Subcutaneous abdominal adipose tissue (tissue), 5 donors: Measurements from ENCODE around the gene C11orf54.
"Not testable (repeated sequence)": the region's sequence is repeated elsewhere in the genome, so short reads cannot be mapped to it uniquely, and the experiment has no call there.

Source experiments
- H3K27ac ChIP-seq: one replicate; pipeline ENCODE4 v1.7.0; 2013; ENCODE audit warnings: low read depth, mild to moderate bottlenecking, inconsistent platforms, low read length, moderate library complexity
- H3K27me3 ChIP-seq, 5 donors: one replicate each; pipeline ENCODE4 v1.7.0; 2013; ENCODE audit warnings: low read length in 5 of 5, inconsistent platforms in 1 of 5; ENCODE audit not compliant: control insufficient read depth in 5 of 5, insufficient read depth in 4 of 5
- H3K36me3 ChIP-seq, 5 donors: one replicate each; pipeline ENCODE4 v1.7.0; 2013; ENCODE audit warnings: low read length in 5 of 5; ENCODE audit not compliant: control insufficient read depth in 5 of 5, insufficient read depth in 5 of 5
- H3K4me1 ChIP-seq, 5 donors: one replicate each; pipeline ENCODE4 v1.7.0; 2013; ENCODE audit warnings: low read length in 5 of 5, mild to moderate bottlenecking in 3 of 5, moderate library complexity in 1 of 5; ENCODE audit not compliant: control insufficient read depth in 5 of 5, insufficient read depth in 5 of 5
- H3K4me3 ChIP-seq, 5 donors: one replicate each; pipeline ENCODE4 v1.7.0; 2013; ENCODE audit warnings: low read length in 5 of 5, low read depth in 1 of 5
- H3K9ac ChIP-seq, 5 donors: one replicate each; pipeline ENCODE4 v1.7.0; 2013; ENCODE audit warnings: low read length in 5 of 5, mild to moderate bottlenecking in 4 of 5, moderate library complexity in 3 of 5
- H3K9me3 ChIP-seq, 5 donors: one replicate each; pipeline ENCODE4 v1.7.0; 2013; ENCODE audit warnings: low read length in 5 of 5; ENCODE audit not compliant: control insufficient read depth in 5 of 5
- donor health status: healthy.
- donor health status: healthy.
- donor health status: healthy.
- donor health status: healthy.
- donor health status: healthy.

The C11orf54 gene

DNA sequence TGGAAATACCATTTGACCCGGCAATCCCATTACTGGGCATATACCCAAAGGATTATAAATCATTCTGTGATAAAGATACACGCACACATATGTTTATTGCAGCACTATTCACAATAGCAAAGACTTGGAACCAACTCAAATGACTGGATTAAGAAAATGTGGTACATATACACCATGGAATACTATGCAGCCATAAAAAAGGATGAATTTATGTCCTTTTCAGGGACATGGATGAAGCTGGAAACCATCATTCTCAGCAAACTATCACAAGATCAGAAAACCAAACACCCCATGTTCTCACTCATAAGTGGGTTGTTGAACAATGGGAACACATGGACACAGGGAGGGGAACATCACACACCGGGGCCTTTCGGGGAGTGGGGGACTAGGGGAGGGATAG is 17.7 kb downstream of the C11orf54 start:
- not testable (repeated sequence) for H3K9me3 ChIP-seq, H3K4me1 ChIP-seq, H3K27ac ChIP-seq, H3K27me3 ChIP-seq, H3K9ac ChIP-seq, H3K4me3 ChIP-seq
- H3K36me3 ChIP-seq, result peaks cover 31 to 82% (median 70%) of the 10 kb centered on the region in 5 donors

DNA sequence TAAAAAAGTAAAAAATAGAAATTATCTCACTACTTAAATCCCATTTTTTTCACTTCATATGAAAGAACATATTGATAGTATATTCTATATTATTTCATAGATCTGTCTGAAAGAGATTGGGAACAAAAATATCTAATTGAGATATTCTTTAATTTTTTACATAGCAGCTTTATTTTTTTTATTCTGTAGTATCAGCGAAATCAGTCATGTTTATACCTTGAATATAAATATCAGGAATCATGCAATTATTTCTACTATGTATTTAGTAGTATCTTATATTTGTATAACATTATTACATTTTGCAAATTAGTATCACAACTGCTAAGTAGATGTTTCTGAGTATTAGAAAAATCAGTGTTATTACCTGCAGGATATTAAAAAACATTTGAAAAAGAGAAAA is 20.4 kb downstream of the C11orf54 start:
- Histone ChIP-seq H3K9ac (no peak overlapping the region), H3K36me3 (peaks cover 23 to 73% (median 55%) of the 10 kb centered on the region in 5 donors), H3K27ac (no peak overlapping the region), H3K4me3 (no peak overlapping the region), H3K4me1 (no peaks in the 10 kb centered on the region), H3K27me3 (no peaks in the 10 kb centered on the region), H3K9me3 (no peaks in the 10 kb centered on the region)

DNA sequence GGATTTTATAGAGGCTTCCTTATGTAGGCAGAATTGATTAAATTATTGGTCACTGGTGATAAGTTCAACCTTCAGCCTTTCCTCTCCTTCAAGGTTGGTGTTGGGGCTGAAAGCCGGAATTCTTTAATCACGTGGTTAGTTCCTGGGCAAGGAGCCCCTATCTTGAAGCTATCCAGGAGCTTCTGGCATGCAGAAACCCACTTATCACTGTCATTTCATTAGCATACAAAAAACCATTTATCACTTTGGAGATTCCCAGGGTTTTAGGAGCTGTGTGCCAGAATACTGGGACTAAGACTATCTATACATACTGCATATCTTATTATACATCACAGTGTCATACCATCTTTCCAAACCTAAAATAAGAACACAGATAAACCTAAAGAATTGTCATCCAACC is 24.1 kb downstream of the C11orf54 start:
- H3K4me1 ChIP-seq, result no peaks in the 10 kb centered on the region
- no peaks in the 10 kb centered on the region for H3K27me3 ChIP-seq
- no peak overlapping the region for H3K4me3 ChIP-seq
- H3K27ac ChIP-seq, result no peak overlapping the region
- peaks cover 13 to 43% (median 28%) of the 10 kb centered on the region in 5 donors for H3K36me3 ChIP-seq
- no peak overlapping the region for H3K9ac ChIP-seq
- H3K9me3 ChIP-seq, result no peaks in the 10 kb centered on the region

DNA sequence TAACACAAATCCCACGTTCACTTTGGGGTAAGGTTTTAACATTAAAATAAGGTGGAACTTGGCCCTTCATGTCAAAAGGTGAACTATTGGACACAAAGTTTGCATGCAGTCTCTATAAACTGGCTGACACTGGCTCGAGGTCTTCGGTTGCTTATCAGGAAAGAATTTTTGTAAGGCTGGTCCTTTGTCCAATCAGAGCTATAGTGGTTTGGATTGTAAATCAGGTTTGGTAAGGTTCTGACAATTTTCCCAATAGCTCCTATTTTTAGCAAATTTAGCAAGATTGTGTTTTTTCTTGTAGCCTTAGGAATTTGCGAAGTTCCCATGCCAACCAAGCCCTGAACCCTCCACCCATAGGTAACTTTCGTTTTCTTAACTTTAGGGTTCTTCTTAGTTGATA is 25.0 kb downstream of the C11orf54 start:
- H3K27ac ChIP-seq, result no peak overlapping the region
- H3K9me3 ChIP-seq, result no peaks in the 10 kb centered on the region
- H3K9ac ChIP-seq, result no peak overlapping the region
- peaks cover 8 to 33% (median 19%) of the 10 kb centered on the region in 5 donors for H3K36me3 ChIP-seq
- H3K4me3 ChIP-seq, result no peak overlapping the region
- no peaks in the 10 kb centered on the region for H3K4me1 ChIP-seq
- no peaks in the 10 kb centered on the region for H3K27me3 ChIP-seq

DNA sequence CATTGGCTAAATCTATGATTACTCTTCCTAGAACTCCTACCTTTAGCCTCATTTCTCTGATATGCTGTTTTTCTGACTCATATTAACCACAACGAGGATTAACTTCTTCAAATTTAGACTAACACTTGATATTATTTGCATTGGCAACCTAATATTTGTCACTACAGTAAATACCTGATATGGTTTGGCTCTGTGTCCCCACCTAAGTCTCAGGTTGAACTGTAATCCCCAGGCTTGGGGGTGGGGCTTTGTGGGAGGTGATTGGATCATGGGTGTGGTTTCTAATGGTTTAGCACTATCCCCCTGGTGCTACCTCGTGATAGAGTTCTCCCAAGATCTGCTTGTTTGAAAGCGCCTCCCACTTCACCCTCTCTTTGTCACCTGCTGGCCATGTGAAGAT is 25.5 kb downstream of the C11orf54 start:
- Histone ChIP-seq H3K4me1 (no peaks in the 10 kb centered on the region), H3K36me3 (peaks cover 7 to 30% (median 13%) of the 10 kb centered on the region in 5 donors), H3K27ac (no peak overlapping the region), H3K4me3 (no peak overlapping the region), H3K27me3 (no peaks in the 10 kb centered on the region), H3K9me3 (no peaks in the 10 kb centered on the region), H3K9ac (no peak overlapping the region)

DNA sequence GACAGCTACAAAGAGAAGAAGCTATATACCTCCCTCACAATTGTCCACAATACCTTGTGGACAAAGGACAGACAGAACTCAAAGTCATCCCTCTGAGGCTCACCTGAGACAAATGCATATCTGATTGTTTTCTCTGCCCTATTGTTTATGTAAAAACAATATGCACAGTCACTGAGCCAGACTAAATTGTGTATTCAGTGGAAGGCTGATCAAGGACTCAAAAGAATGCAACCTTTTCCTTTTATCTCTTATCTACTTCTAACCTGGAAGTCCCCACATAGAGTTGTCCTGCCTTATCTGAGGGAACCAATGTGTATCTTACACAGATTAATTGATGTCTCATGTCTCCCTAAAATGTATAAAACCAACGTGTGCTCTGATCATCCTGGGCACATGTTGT is 28.7 kb downstream of the C11orf54 start:
- Histone ChIP-seq H3K9me3 (no peaks in the 10 kb centered on the region), H3K27me3 (no peaks in the 10 kb centered on the region), H3K4me1 (no peaks in the 10 kb centered on the region), H3K9ac (no peak overlapping the region), H3K4me3 (no peak overlapping the region), H3K36me3 (peaks cover 0 to 3% (median 0%) of the 10 kb centered on the region in 5 donors), H3K27ac (no peak overlapping the region)

DNA sequence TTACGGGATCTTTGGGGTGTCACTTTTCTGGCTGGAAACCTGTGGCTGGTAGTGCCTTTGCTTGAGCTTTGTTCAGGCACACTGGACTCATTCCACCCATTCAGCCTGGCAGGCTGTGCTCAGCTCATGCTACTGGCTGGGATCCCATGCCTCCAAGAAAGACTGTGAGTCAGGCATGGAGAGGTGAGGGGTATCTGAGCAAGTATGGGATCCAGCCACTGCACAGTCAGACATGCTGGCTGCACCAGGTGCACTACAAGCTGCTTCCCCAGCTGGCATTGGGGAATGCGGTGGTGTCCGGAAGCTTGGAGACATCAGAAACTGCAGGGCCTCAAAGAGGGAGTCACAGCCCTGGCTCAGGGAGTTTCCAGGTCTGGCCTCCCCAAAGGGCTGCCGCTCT is 30.7 kb downstream of the C11orf54 start:
- Histone ChIP-seq H3K4me3 (no peak overlapping the region), H3K4me1 (no peaks in the 10 kb centered on the region), H3K36me3 (no peaks in the 10 kb centered on the region), H3K27ac (no peak overlapping the region), H3K27me3 (no peaks in the 10 kb centered on the region), H3K9ac (no peak overlapping the region), H3K9me3 (no peaks in the 10 kb centered on the region)

DNA sequence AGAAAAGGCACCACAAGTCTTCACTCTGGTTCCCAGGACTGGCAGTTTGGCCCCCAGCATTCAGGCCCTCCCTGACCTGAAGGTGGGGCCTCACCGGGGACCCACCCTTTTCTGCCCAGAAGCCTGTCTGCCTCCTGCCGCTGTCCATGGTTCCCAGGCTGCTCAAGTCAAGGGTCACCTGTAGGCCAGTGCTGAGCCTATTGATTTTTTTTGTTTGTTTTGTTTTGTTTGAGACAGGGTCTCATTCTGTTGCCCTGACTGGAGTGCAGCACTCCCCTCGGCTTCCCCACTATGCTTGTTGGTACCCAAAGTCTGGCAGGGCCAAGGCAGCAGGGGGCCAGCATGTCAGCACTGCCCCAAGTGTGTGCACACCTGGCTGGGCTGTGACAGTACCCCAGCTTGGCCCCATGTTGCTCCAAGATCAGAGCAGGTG is 31.6 kb downstream of the C11orf54 start:
- H3K9me3 ChIP-seq, result no peaks in the 10 kb centered on the region
- no peak overlapping the region for H3K27ac ChIP-seq
- no peaks in the 10 kb centered on the region for H3K27me3 ChIP-seq
- no peak overlapping the region for H3K9ac ChIP-seq
- no peak overlapping the region for H3K4me3 ChIP-seq
- H3K4me1 ChIP-seq, result no peaks in the 10 kb centered on the region
- no peaks in the 10 kb centered on the region for H3K36me3 ChIP-seq

DNA sequence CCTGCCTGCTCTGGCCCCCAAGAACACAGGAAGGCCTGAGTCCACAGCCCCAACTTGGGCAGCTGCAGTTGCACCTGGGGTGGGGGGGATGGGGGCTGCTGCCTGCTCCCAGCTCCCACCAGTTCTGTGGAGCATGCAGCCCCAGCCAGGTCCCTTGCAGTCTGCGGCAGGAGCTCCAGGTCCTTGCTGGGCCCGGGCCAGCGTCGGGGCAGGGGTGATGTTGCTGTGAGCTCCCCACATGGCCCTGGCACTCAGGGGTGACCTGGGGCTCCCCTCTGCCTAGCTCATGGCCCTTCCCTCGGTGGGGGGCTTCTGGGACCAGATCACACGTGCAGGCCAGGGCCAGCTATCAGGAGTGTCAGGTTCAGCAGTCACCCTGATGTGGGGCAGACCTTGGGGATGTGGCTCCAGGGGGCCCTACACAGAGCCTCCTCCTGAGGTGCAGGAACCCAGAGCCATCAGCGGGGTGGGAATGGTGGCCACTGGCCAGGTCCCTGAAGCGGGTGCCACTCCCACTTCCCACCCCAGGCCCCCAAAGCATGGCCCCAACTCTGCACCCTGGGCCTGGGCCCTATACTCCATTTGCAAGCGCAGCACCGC is 32.2 kb downstream of the C11orf54 start:
- H3K4me1 ChIP-seq, result no peaks in the 10 kb centered on the region
- no peaks in the 10 kb centered on the region for H3K27me3 ChIP-seq
- no peak overlapping the region for H3K9ac ChIP-seq
- H3K4me3 ChIP-seq, result no peak overlapping the region
- no peak overlapping the region for H3K27ac ChIP-seq
- H3K9me3 ChIP-seq, result no peaks in the 10 kb centered on the region
- H3K36me3 ChIP-seq, result no peaks in the 10 kb centered on the region

DNA sequence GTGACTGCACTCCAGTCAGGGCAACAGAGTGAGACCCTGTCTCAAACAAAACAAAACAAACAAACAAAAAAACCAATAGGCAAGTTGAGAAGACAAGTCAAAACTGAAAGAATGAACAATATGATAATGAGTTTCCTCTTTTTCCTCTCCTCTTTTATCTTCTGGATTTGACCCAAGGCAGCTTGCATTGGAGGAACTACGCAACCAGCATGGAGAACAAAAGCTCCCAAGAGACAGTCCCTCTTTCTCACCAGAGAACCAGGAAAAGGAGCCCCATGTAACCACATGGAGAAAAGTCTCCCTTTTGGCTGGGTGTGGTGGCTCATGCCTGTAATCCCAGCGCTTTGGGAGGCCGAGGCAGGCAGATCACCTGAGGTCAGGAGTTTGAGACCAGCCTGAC is 33.1 kb downstream of the C11orf54 start:
- not testable (repeated sequence) for H3K27ac ChIP-seq, H3K9ac ChIP-seq, H3K36me3 ChIP-seq, H3K4me3 ChIP-seq, H3K4me1 ChIP-seq, H3K27me3 ChIP-seq, H3K9me3 ChIP-seq

DNA sequence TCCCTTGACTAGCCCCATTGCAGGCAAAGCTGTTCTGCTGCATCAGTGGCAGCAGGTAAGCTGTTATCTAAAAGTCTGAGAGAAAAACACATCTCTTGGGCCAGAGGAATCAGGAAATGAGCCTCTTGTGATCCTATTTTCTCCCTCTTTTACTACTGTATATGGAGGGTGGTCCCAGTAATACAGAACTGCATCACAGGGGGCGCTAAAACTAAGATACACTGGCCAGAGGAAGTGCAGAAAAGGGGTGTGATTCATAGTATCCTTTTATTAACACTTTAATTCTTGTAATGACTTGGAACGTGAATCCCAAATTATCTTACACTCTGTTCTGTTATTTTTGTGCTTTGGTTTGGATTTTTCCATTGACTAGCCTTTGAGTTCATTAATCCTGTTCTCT is 33.8 kb downstream of the C11orf54 start:
- H3K27me3 ChIP-seq, result no peaks in the 10 kb centered on the region
- no peaks in the 10 kb centered on the region for H3K4me1 ChIP-seq
- H3K36me3 ChIP-seq, result no peaks in the 10 kb centered on the region
- no peak overlapping the region for H3K9ac ChIP-seq
- H3K27ac ChIP-seq, result no peak overlapping the region
- H3K4me3 ChIP-seq, result no peak overlapping the region
- H3K9me3 ChIP-seq, result no peaks in the 10 kb centered on the region
